Progenitor cell of endocrine pancreas (in vitro differentiated cells): ENCODE results near the gene NR1I3. TPM values are rescaled to one million over a fixed set of nuclear protein-coding genes. Genes with fewer than 3 reads are reported as not detected.

ENCODE experiments used
- DNase-seq: peaks from one replicate; pipeline ENCODE4 v3.0.0; 2021; ENCODE audit warnings: low spot score; ENCODE audit not compliant: unreplicated experiment
- H3K27ac Mint-ChIP-seq: 2 replicates; pipeline ENCODE4 v1.8.0; 2021; ENCODE audit warnings: mild to moderate bottlenecking, moderate library complexity, mixed read lengths
- H3K27me3 Mint-ChIP-seq: 2 replicates; pipeline ENCODE4 v1.8.0; 2021; ENCODE audit warnings: mixed read lengths
- H3K36me3 Mint-ChIP-seq: 2 replicates; pipeline ENCODE4 v1.8.0; 2022; ENCODE audit warnings: mixed read lengths; ENCODE audit not compliant: insufficient read depth
- H3K4me1 Mint-ChIP-seq: 2 replicates; pipeline ENCODE4 v1.8.0; 2021; ENCODE audit warnings: low read depth, mixed read lengths
- H3K4me3 Mint-ChIP-seq: 2 replicates; pipeline ENCODE4 v1.8.0; 2021; ENCODE audit warnings: low read depth, mild to moderate bottlenecking, moderate library complexity, mixed read lengths
- H3K9me3 Mint-ChIP-seq: 2 replicates; pipeline ENCODE4 v1.8.0; 2021; ENCODE audit warnings: low read depth, mixed read lengths
- total RNA-seq: library from RNA; stranded (reverse); gene quantifications from 2 replicates; pipeline ENCODE4 v1.2.1, GENCODE V29; 2021
- TF ChIP-seq, protein P1 (sequence below): fragments of 200-600 bp; sonication (generic); IDR thresholded peaks from one replicate; pipeline ENCODE4 v1.5.0; 2021; ENCODE audit warnings: antibody characterized with exemption, mild to moderate bottlenecking; ENCODE audit not compliant: unreplicated experiment

Gene NR1I3
- total RNA-seq, 1 donor from 2014 or later = not detected

DNA sequence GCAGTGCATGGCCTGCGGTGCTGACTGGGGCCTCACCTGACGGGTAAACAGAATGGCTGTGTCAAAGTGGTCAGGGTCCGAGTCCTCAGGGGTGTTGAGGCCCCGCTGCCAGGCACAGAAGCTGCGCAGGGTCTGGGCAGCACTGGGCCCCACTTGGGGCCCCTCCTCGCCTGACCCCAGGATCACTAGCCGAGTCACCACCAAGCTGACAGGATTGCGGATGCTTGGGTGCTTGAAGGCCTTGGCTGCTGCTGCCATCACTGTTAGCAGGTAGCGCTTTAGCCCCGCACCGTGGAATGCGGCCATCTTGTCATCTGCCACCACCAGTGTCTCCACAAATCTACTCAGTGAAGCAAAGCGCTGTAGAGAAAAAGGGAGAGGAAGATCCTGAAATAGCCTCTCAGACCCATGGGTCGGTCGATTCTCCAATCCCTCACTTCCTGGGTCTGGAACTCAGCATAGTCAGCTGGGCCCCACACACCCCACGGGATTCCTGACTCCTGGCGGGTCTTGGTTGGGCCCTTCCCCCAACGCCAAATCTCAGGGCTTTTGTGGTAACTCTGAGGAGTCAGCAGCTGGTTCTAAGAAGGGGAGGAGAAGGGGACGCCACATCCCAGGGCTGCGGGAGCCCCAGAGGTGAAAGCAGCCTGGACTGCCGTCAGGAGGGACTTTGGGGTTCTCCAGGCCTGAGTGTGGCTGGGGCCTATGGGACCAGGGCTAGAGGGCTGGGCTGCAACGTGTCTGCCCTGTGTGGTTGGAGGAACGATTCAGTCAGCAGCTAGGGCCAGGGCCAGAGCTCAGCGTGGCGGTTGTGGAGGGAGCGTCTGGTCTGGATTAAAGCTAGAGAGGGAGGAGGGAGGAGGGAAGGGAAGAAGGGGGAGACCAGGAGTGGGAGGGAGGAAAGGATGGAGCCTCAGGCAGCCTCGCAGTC lies 41.2 kb downstream of the NR1I3 start:
- TF ChIP-seq, protein P1, sequence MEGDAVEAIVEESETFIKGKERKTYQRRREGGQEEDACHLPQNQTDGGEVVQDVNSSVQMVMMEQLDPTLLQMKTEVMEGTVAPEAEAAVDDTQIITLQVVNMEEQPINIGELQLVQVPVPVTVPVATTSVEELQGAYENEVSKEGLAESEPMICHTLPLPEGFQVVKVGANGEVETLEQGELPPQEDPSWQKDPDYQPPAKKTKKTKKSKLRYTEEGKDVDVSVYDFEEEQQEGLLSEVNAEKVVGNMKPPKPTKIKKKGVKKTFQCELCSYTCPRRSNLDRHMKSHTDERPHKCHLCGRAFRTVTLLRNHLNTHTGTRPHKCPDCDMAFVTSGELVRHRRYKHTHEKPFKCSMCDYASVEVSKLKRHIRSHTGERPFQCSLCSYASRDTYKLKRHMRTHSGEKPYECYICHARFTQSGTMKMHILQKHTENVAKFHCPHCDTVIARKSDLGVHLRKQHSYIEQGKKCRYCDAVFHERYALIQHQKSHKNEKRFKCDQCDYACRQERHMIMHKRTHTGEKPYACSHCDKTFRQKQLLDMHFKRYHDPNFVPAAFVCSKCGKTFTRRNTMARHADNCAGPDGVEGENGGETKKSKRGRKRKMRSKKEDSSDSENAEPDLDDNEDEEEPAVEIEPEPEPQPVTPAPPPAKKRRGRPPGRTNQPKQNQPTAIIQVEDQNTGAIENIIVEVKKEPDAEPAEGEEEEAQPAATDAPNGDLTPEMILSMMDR = no peak
- DNase-seq = no peak
- peaks cover 12% of the 10 kb centered on the region for H3K4me1 Mint-ChIP-seq
- no peak overlapping the region for H3K27ac Mint-ChIP-seq
- peaks cover 3% of the 10 kb centered on the region for H3K27me3 Mint-ChIP-seq
- no peaks in the 10 kb centered on the region for H3K9me3 Mint-ChIP-seq
- no peaks in the 10 kb centered on the region for H3K36me3 Mint-ChIP-seq
- no peak overlapping the region for H3K4me3 Mint-ChIP-seq

DNA sequence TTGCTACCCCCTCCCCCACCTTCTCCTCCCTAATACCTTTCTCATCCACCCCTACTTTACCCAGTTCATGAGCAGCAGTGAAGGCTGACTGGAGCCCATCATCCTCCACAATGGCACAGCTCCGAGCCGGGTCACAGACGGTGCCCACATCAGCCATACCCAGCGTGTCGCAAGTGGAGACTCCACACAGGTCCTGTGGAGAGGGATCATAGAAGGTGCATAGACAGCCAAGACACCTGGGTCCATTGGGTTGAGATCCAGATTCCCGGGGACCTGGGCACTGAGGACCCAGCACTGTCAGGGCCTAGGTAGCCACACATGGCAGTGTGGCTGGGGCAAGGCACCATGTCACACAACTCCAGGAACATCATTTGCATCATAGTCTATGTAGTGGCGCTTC lies 41.9 kb downstream of the NR1I3 start:
- H3K9me3 Mint-ChIP-seq = no peaks in the 10 kb centered on the region
- H3K27ac Mint-ChIP-seq = no peak overlapping the region
- no peaks in the 10 kb centered on the region for H3K36me3 Mint-ChIP-seq
- peaks cover 3% of the 10 kb centered on the region for H3K27me3 Mint-ChIP-seq
- no peak overlapping the region for H3K4me3 Mint-ChIP-seq
- TF ChIP-seq, protein P1 = no peak
- H3K4me1 Mint-ChIP-seq = peaks cover 7% of the 10 kb centered on the region
- DNase-seq = no peak

DNA sequence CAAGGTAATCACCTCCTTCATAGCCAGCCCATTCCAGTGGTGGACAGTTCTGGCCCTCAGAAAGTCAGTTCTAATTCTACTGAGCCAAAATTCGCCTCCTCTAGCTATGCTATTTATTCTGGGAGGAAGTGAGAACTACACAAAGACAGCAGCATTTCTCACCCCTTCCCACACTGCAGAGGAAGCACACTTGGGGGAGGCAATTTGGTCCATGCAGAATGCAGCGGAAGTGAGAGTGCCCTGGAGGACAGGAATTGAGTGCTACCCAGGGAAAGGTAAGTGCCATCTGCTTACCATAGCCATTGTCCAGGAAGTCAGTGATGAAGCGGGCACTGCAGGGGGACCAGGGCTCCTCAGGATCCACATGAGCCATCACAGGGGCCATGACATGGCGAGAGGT lies 42.8 kb downstream of the NR1I3 start:
- Mint-ChIP-seq H3K9me3 (no peaks in the 10 kb centered on the region), H3K27ac (no peak overlapping the region), H3K36me3 (no peaks in the 10 kb centered on the region), H3K4me1 (peaks cover 5% of the 10 kb centered on the region), H3K4me3 (no peak overlapping the region), H3K27me3 (peaks cover 3% of the 10 kb centered on the region)
- TF ChIP-seq, protein P1 = no peak
- DNase-seq = no peak

DNA sequence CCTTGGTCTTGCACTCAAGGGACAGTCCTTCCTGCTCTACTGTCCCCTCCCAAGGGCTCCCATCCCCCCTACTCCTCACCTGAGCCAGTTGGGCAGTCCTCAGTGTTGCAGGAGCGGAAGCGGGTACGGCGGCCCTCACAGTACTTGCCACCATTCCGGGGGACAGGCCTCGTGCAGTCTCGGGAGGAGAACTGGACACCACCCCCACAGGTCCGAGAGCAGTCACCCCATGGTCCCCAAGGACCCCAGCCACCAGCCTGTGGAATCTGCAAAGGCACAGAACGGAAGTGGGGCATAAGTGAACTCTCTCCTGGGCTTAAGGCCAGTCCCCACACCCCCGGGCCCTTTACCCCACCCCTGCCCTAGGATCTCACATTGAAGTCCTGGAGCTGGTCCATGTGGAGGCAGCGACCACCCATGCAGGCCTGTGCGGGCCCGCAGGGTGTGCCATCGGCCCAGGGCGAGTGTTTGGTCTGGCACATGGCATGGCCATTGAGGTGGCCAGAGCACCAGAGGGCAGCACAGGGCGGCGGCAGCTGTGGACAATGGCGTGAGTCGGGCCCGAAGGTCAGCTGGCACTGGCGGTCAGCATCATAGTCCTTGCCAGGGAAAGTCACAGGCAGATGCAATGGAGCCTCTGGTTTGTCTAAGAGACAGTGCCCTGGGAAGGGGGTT lies 44.3 kb downstream of the NR1I3 start:
- TF ChIP-seq, protein P1 = no peak
- H3K4me3 Mint-ChIP-seq = no peak overlapping the region
- H3K4me1 Mint-ChIP-seq = peaks cover 2% of the 10 kb centered on the region
- no peak overlapping the region for H3K27ac Mint-ChIP-seq
- no peak for DNase-seq
- H3K36me3 Mint-ChIP-seq = no peaks in the 10 kb centered on the region
- no peaks in the 10 kb centered on the region for H3K9me3 Mint-ChIP-seq
- no peaks in the 10 kb centered on the region for H3K27me3 Mint-ChIP-seq
